Testis (tissue), 3 donors: ENCODE data around the gene C9orf78. TPM values are rescaled to one million over a fixed set of nuclear protein-coding genes. Genes with fewer than 3 reads are reported as not detected.
A peak's percentile ranks its signal among the peaks of the same experiment; 100 is the strongest.

Experiments used
- DNase-seq: peaks from one replicate; pipeline ENCODE4 v3.0.0-alpha.2; 2019
- H3K27ac ChIP-seq, 2 donors: fragments of 200-600 bp; sonication (generic); one replicate each; pipeline ENCODE4 v1.5.1; 2019
- H3K27me3 ChIP-seq: fragments of 200-600 bp; sonication (generic); one replicate; pipeline ENCODE4 v1.5.1; 2019
- H3K36me3 ChIP-seq: fragments of 200-600 bp; sonication (generic); one replicate; pipeline ENCODE4 v1.5.1; 2017; ENCODE audit warnings: low read depth; ENCODE audit errors: missing control alignments
- H3K4me1 ChIP-seq: fragments of 200-600 bp; sonication (generic); one replicate; pipeline ENCODE4 v1.5.1; 2019
- H3K4me3 ChIP-seq, 2 donors: fragments of 200-600 bp; sonication (generic); one replicate each; pipeline ENCODE4 v1.5.1; 2017 to 2019
- H3K9me3 ChIP-seq: fragments of 200-600 bp; sonication (generic); one replicate; pipeline ENCODE4 v1.5.1; 2017
- POLR2A ChIP-seq: fragments of 450-650 bp; IDR thresholded peaks from one replicate; pipeline ENCODE4 v1.6.1; 2017; ENCODE audit warnings: antibody characterized with exemption, mild to moderate bottlenecking, moderate library complexity
- WGBS, 2 donors: methylation state at CpG; one replicate each; pipeline ENCODE4 v1.1.5; 2018; 5-methylcytosine and 5-hydroxymethylcytosine counted together
- intact Hi-C: fragments of 100-400 bp; cut with DNase I; formaldehyde crosslinking; loops from one replicate; pipeline ENCODE4 v1.15.1; 2023; ENCODE audit warnings: low total_unique reads
- polyA plus RNA-seq: library from polyadenylated mRNA; stranded (reverse); fragments of 350-450 nt; fragmentation: Illumina TruSeq; extraction: RNeasy Lipid Tissue Mini Kit (QIAGEN cat#74804); gene quantifications from one replicate; pipeline ENCODE4 v1.2.3, GENCODE V29; 2014; ENCODE audit warnings: low read depth, low replicate concordance; ENCODE audit not compliant: insufficient read depth
- total RNA-seq, 2 donors: library from RNA; depleted of rRNA; stranded (reverse); fragments of >200 nt; gene quantifications; one replicate each; pipeline ENCODE4 v1.2.3, GENCODE V29; 2016
- TF ChIP-seq, protein P1 (sequence below), 3 experiments: fragments of 450-650 bp in 2 of 3; fragments of 200-600 bp in 1 of 3; sonication (generic) in 1 of 3; IDR thresholded peaks; one replicate each; pipeline ENCODE4 v1.5.1; 2016 to 2019; ENCODE audit warnings: antibody characterized with exemption in 3 of 3, mild to moderate bottlenecking in 2 of 3, moderate library complexity in 1 of 3

Gene C9orf78
- total and polyA plus RNA-seq, 3 donors from 2014 or later = 56.3 to 86.8 (median 83.2) TPM

DNA sequence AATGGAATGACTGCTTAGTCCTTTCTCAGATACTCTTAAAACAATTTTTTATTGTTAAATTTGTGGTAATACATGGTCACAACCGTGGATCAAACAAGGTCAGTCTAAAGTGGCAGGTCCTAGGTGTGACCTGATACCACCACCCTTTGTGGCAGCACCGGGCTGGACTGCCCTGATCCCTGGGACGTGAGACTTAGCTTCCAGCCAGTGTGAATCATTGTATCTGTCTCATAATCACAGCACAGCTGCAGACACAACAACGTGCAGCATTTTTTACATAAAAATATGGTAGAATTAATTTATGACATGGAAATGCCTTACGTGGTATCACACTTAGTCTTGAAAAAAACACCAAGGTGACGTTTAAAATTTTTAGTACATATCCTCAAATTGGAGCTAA lies 24.3 kb downstream of the C9orf78 start:
- Histone ChIP-seq H3K27ac (no peak overlapping the region), H3K9me3 (no peaks in the 10 kb centered on the region), H3K4me3 (no peak overlapping the region), H3K27me3 (no peaks in the 10 kb centered on the region), H3K36me3 (no peaks in the 10 kb centered on the region), H3K4me1 (no peaks in the 10 kb centered on the region)
- intact Hi-C loops = no loop called here
- WGBS, 2 donors = 81 to 82% methylated on average over 6 of the region's 6 CpGs
- TF ChIP-seq, protein P1, sequence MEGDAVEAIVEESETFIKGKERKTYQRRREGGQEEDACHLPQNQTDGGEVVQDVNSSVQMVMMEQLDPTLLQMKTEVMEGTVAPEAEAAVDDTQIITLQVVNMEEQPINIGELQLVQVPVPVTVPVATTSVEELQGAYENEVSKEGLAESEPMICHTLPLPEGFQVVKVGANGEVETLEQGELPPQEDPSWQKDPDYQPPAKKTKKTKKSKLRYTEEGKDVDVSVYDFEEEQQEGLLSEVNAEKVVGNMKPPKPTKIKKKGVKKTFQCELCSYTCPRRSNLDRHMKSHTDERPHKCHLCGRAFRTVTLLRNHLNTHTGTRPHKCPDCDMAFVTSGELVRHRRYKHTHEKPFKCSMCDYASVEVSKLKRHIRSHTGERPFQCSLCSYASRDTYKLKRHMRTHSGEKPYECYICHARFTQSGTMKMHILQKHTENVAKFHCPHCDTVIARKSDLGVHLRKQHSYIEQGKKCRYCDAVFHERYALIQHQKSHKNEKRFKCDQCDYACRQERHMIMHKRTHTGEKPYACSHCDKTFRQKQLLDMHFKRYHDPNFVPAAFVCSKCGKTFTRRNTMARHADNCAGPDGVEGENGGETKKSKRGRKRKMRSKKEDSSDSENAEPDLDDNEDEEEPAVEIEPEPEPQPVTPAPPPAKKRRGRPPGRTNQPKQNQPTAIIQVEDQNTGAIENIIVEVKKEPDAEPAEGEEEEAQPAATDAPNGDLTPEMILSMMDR (IDR thresholded peaks at IDR 0.05) = no peak
- TF ChIP-seq POLR2A = no peak
- no peak for DNase-seq

DNA sequence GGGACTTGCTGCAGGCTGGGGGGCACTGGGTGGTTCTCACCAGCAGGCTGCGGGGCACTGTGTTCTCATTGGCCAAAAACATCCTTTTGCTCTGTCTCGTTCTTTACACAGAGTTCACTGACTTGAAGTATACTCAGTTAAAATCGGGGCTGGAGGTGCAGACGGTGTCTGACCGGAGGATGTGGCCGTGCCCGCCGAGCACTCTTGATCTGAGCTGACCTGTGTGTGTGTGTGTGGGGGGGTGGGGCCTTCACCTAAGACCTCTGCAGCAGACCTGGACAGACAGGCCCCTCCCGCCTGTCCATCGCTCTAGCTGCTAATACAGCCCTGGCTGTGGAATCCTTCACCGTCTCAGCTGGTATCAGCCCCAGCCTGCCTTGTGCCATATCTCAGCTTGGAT lies 25.0 kb downstream of the C9orf78 start:
- DNase-seq = no peak
- H3K4me3 ChIP-seq = no peak overlapping the region
- no peaks in the 10 kb centered on the region for H3K36me3 ChIP-seq
- intact Hi-C loops = no loop called here
- H3K9me3 ChIP-seq = no peaks in the 10 kb centered on the region
- no peaks in the 10 kb centered on the region for H3K4me1 ChIP-seq
- no peaks in the 10 kb centered on the region for H3K27me3 ChIP-seq
- no peak overlapping the region for H3K27ac ChIP-seq
- no peak for TF ChIP-seq POLR2A
- TF ChIP-seq, protein P1 (IDR thresholded peaks at IDR 0.05) = no peak
- WGBS, 2 donors = 83 to 88% methylated on average over 4 to 11 of the region's 11 CpGs

DNA sequence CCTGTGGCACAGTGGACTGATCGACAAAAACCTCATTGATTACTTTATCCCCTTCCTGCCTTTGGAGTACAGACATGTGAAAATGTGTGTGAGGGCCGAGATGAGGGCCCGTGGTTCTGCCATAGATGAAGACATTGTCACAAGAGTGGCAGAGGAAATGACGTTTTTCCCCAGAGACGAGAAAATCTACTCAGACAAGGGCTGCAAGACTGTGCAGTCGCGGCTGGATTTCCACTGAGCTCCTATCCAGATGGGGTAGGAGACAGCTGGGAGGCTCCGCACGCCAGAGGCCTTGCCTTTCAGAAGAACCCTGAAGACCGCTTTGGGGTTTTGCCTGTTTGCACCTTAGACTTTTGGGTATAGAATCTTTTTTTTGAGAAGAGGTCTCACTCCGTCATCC lies 25.7 kb downstream of the C9orf78 start:
- no peaks in the 10 kb centered on the region for H3K36me3 ChIP-seq
- 88 to 94% methylated on average over 11 of the region's 11 CpGs for WGBS, 2 donors
- H3K4me3 ChIP-seq = no peak overlapping the region
- TF ChIP-seq POLR2A = no peak
- TF ChIP-seq, protein P1 (IDR thresholded peaks at IDR 0.05) = no peak
- no peaks in the 10 kb centered on the region for H3K27me3 ChIP-seq
- no peaks in the 10 kb centered on the region for H3K4me1 ChIP-seq
- DNase-seq = no peak
- H3K9me3 ChIP-seq = no peaks in the 10 kb centered on the region
- H3K27ac ChIP-seq = no peak overlapping the region
- intact Hi-C loops = no loop called here

DNA sequence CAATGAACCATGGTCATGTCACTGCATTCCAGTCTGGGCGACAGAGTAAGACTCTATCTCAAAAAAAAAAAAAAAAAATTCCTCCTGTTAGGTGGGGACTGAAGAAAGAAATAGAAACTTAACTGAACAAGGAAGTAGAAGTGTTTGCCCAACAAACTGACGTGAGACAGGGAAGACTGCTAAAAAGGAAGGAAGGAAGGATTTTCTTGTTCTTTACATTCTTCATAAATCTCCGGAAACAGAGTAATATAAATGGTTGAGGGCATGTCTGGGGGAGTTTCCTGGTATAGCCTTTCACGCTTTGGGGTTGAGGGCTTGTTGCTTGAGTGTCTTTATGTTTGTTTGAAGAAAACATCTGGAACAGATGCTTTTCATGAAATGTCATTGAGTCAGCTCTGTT lies 29.0 kb downstream of the C9orf78 start:
- Histone ChIP-seq H3K27me3 (no peaks in the 10 kb centered on the region), H3K9me3 (no peaks in the 10 kb centered on the region), H3K4me3 (no peak overlapping the region), H3K27ac (no peak overlapping the region), H3K36me3 (no peaks in the 10 kb centered on the region), H3K4me1 (peaks cover 5% of the 10 kb centered on the region)
- WGBS, 2 donors = 73 to 84% methylated on average over 4 of the region's 4 CpGs
- no peak for TF ChIP-seq POLR2A
- TF ChIP-seq, protein P1 (IDR thresholded peaks at IDR 0.05) = no peak
- DNase-seq = no peak
- intact Hi-C loops = no loop called here

DNA sequence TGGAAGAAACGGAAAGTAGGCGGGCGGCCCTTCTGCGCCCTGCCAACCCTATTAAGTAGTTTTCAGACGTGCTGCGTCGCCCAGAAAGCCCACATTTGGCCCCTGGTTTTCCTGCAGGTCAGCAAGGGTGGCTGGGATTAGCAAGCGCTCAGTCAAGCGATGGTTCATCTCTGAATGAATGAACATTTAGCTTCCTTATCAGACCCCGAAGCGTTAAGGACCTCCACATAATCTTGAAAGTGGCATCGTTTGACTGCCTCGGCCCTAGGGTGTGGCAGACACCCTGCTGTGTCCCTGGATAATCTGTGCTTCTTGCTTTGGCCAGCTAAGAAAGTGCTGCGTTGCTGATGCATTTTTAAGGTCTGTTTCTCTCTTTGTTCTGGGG lies 31.4 kb downstream of the C9orf78 start:
- Histone ChIP-seq H3K27ac (peak overlapping the region; percentile 80 to 85), H3K4me1 (peaks cover 5% of the 10 kb centered on the region), H3K4me3 (peak overlapping the region; percentile 85 to 87), H3K9me3 (no peaks in the 10 kb centered on the region), H3K36me3 (no peaks in the 10 kb centered on the region), H3K27me3 (no peaks in the 10 kb centered on the region)
- WGBS, 2 donors = 0 to 1% methylated on average over 11 to 14 of the region's 14 CpGs
- no peak for DNase-seq
- TF ChIP-seq POLR2A = no peak
- TF ChIP-seq, protein P1 (IDR thresholded peaks at IDR 0.05) = no peak
- intact Hi-C loops = no loop called here
